ENCODE data around the gene LRRC70.

The LRRC70 gene

GRCh38 chr5:62577488-62577887 is 1.1 kb upstream of the LRRC70 start:
- H3K27ac ChIP-seq (ENCODE audit: low read depth, low read length): no peak overlapping the region
- no peak overlapping the region for H2BK120ac ChIP-seq (ENCODE audit: insufficient read depth, low read length, poor library complexity)
- H2AK5ac ChIP-seq (ENCODE audit: low read length): no peak overlapping the region
- H4K8ac ChIP-seq (ENCODE audit: low read depth, low read length): no peak overlapping the region
- H3K36me3 ChIP-seq (ENCODE audit: control insufficient read depth in 1 of 2, insufficient read depth in 2 of 2, low read length in 2 of 2): peaks cover 0 to 2% of the 10 kb centered on the region in 2 experiments
- H3K4ac ChIP-seq (ENCODE audit: low read depth, low read length): no peak overlapping the region
- WGBS (ENCODE audit: extremely low coverage, insufficient coverage, insufficient read length): no CpG with 5 or more reads among the region's 1 CpG
- H3K27me3 ChIP-seq (ENCODE audit: insufficient read depth, low read length): no peaks in the 10 kb centered on the region
- no peak overlapping the region for H3K9ac ChIP-seq (ENCODE audit: low read length)
- no peak overlapping the region for H2AFZ ChIP-seq (ENCODE audit: insufficient read depth, low read length, poor library complexity)
- no peak overlapping the region for H3K23ac ChIP-seq (ENCODE audit: low read length)
- H4K12ac ChIP-seq (ENCODE audit: low read depth, low read length): no peak overlapping the region
- H2BK12ac ChIP-seq (ENCODE audit: low read length): no peak overlapping the region
- H3K4me1 ChIP-seq (ENCODE audit: control insufficient read depth in 1 of 2, insufficient read depth in 2 of 2, low read length in 2 of 2): no peaks in the 10 kb centered on the region
- H3K9me3 ChIP-seq (ENCODE audit: insufficient read depth, low read depth, low read length): no peaks in the 10 kb centered on the region
- H3K79me2 ChIP-seq (ENCODE audit: control insufficient read depth, insufficient read depth, low read length, poor library complexity): no peaks in the 10 kb centered on the region
- no peak overlapping the region for H3K14ac ChIP-seq (ENCODE audit: low read length)
- no peak overlapping the region for H3K18ac ChIP-seq (ENCODE audit: low read length)
- H2BK5ac ChIP-seq (ENCODE audit: low read depth, low read length, poor library complexity): no peak overlapping the region
- peak; percentile 7 to 74 for DNase-seq
- no peaks in the 10 kb centered on the region for H3K79me1 ChIP-seq (ENCODE audit: low read length)
- no peak overlapping the region for H4K91ac ChIP-seq (ENCODE audit: low read depth, low read length)
- no peak overlapping the region for H3K4me3 ChIP-seq (ENCODE audit: low read depth, low read length)
- no peak overlapping the region for H3K4me2 ChIP-seq (ENCODE audit: low read length)

- no peak overlapping the region for H3K14ac ChIP-seq (ENCODE audit: low read length)
- no peaks in the 10 kb centered on the region for H3K4me1 ChIP-seq (ENCODE audit: control insufficient read depth in 1 of 2, insufficient read depth in 2 of 2, low read length in 2 of 2)
- H4K12ac ChIP-seq (ENCODE audit: low read depth, low read length): no peak overlapping the region
- no peak overlapping the region for H3K4me3 ChIP-seq (ENCODE audit: low read depth, low read length)
- H3K27ac ChIP-seq (ENCODE audit: low read depth, low read length): no peak overlapping the region
- no peak overlapping the region for H2BK5ac ChIP-seq (ENCODE audit: low read depth, low read length, poor library complexity)
- H3K4me2 ChIP-seq (ENCODE audit: low read length): no peak overlapping the region
- H3K79me1 ChIP-seq (ENCODE audit: low read length): no peaks in the 10 kb centered on the region
- H2BK120ac ChIP-seq (ENCODE audit: insufficient read depth, low read length, poor library complexity): no peak overlapping the region
- no peak overlapping the region for H2AFZ ChIP-seq (ENCODE audit: insufficient read depth, low read length, poor library complexity)
- H2AK5ac ChIP-seq (ENCODE audit: low read length): no peak overlapping the region
- H3K9me3 ChIP-seq (ENCODE audit: insufficient read depth, low read depth, low read length): no peaks in the 10 kb centered on the region
- H3K18ac ChIP-seq (ENCODE audit: low read length): no peak overlapping the region
- no peak overlapping the region for H3K9ac ChIP-seq (ENCODE audit: low read length)
- H3K79me2 ChIP-seq (ENCODE audit: control insufficient read depth, insufficient read depth, low read length, poor library complexity): no peaks in the 10 kb centered on the region
- WGBS (ENCODE audit: extremely low coverage, insufficient coverage, insufficient read length): no CpG with 5 or more reads among the region's 5 CpGs
- no peaks in the 10 kb centered on the region for H3K36me3 ChIP-seq (ENCODE audit: control insufficient read depth in 1 of 2, insufficient read depth in 2 of 2, low read length in 2 of 2)
- no peak overlapping the region for H2BK12ac ChIP-seq (ENCODE audit: low read length)
- DNase-seq: no peak
- H4K8ac ChIP-seq (ENCODE audit: low read depth, low read length): no peak overlapping the region
- no peak overlapping the region for H3K23ac ChIP-seq (ENCODE audit: low read length)
- no peak overlapping the region for H4K91ac ChIP-seq (ENCODE audit: low read depth, low read length)
- no peak overlapping the region for H3K4ac ChIP-seq (ENCODE audit: low read depth, low read length)
- H3K27me3 ChIP-seq (ENCODE audit: insufficient read depth, low read length): no peaks in the 10 kb centered on the region
Measured at GRCh38 chr5:62579761-62580160, 1.1 kb downstream of the LRRC70 start.

- no peak overlapping the region for H4K8ac ChIP-seq (ENCODE audit: low read depth, low read length)
- no peak overlapping the region for H3K4me2 ChIP-seq (ENCODE audit: low read length)
- H3K79me2 ChIP-seq (ENCODE audit: control insufficient read depth, insufficient read depth, low read length, poor library complexity): no peaks in the 10 kb centered on the region
- no peaks in the 10 kb centered on the region for H3K36me3 ChIP-seq (ENCODE audit: control insufficient read depth in 1 of 2, insufficient read depth in 2 of 2, low read length in 2 of 2)
- no peak overlapping the region for H3K18ac ChIP-seq (ENCODE audit: low read length)
- no peak overlapping the region for H3K14ac ChIP-seq (ENCODE audit: low read length)
- H3K4ac ChIP-seq (ENCODE audit: low read depth, low read length): no peak overlapping the region
- no peak overlapping the region for H2AFZ ChIP-seq (ENCODE audit: insufficient read depth, low read length, poor library complexity)
- H3K9ac ChIP-seq (ENCODE audit: low read length): no peak overlapping the region
- H3K23ac ChIP-seq (ENCODE audit: low read length): no peak overlapping the region
- no peak overlapping the region for H4K12ac ChIP-seq (ENCODE audit: low read depth, low read length)
- H2BK12ac ChIP-seq (ENCODE audit: low read length): no peak overlapping the region
- H3K4me1 ChIP-seq (ENCODE audit: control insufficient read depth in 1 of 2, insufficient read depth in 2 of 2, low read length in 2 of 2): no peaks in the 10 kb centered on the region
- H3K79me1 ChIP-seq (ENCODE audit: low read length): no peaks in the 10 kb centered on the region
- H3K27me3 ChIP-seq (ENCODE audit: insufficient read depth, low read length): no peaks in the 10 kb centered on the region
- no peak overlapping the region for H4K91ac ChIP-seq (ENCODE audit: low read depth, low read length)
- no peak overlapping the region for H2BK120ac ChIP-seq (ENCODE audit: insufficient read depth, low read length, poor library complexity)
- H2AK5ac ChIP-seq (ENCODE audit: low read length): no peak overlapping the region
- DNase-seq: no peak
- no peak overlapping the region for H3K27ac ChIP-seq (ENCODE audit: low read depth, low read length)
- H2BK5ac ChIP-seq (ENCODE audit: low read depth, low read length, poor library complexity): no peak overlapping the region
- WGBS (ENCODE audit: extremely low coverage, insufficient coverage, insufficient read length): no CpG with 5 or more reads among the region's 8 CpGs
- H3K4me3 ChIP-seq (ENCODE audit: low read depth, low read length): no peak overlapping the region
- H3K9me3 ChIP-seq (ENCODE audit: insufficient read depth, low read depth, low read length): no peaks in the 10 kb centered on the region
Measured at GRCh38 chr5:62581836-62582597, 3.4 kb downstream of the LRRC70 start.

- no peak overlapping the region for H4K12ac ChIP-seq (ENCODE audit: low read depth, low read length)
- no peak overlapping the region for H2AK5ac ChIP-seq (ENCODE audit: low read length)
- no peaks in the 10 kb centered on the region for H3K36me3 ChIP-seq (ENCODE audit: control insufficient read depth in 1 of 2, insufficient read depth in 2 of 2, low read length in 2 of 2)
- H3K23ac ChIP-seq (ENCODE audit: low read length): no peak overlapping the region
- DNase-seq: no peak
- H3K4ac ChIP-seq (ENCODE audit: low read depth, low read length): no peak overlapping the region
- H4K8ac ChIP-seq (ENCODE audit: low read depth, low read length): no peak overlapping the region
- no peaks in the 10 kb centered on the region for H3K9me3 ChIP-seq (ENCODE audit: insufficient read depth, low read depth, low read length)
- no peaks in the 10 kb centered on the region for H3K27me3 ChIP-seq (ENCODE audit: insufficient read depth, low read length)
- no peak overlapping the region for H2BK5ac ChIP-seq (ENCODE audit: low read depth, low read length, poor library complexity)
- WGBS (ENCODE audit: extremely low coverage, insufficient coverage, insufficient read length): no CpG with 5 or more reads among the region's 3 CpGs
- H3K4me3 ChIP-seq (ENCODE audit: low read depth, low read length): no peak overlapping the region
- H3K18ac ChIP-seq (ENCODE audit: low read length): no peak overlapping the region
- H3K27ac ChIP-seq (ENCODE audit: low read depth, low read length): no peak overlapping the region
- no peaks in the 10 kb centered on the region for H3K79me2 ChIP-seq (ENCODE audit: control insufficient read depth, insufficient read depth, low read length, poor library complexity)
- H3K9ac ChIP-seq (ENCODE audit: low read length): no peak overlapping the region
- no peak overlapping the region for H2BK12ac ChIP-seq (ENCODE audit: low read length)
- no peak overlapping the region for H2AFZ ChIP-seq (ENCODE audit: insufficient read depth, low read length, poor library complexity)
- H4K91ac ChIP-seq (ENCODE audit: low read depth, low read length): no peak overlapping the region
- H3K4me2 ChIP-seq (ENCODE audit: low read length): no peak overlapping the region
- H3K4me1 ChIP-seq (ENCODE audit: control insufficient read depth in 1 of 2, insufficient read depth in 2 of 2, low read length in 2 of 2): no peaks in the 10 kb centered on the region
- H2BK120ac ChIP-seq (ENCODE audit: insufficient read depth, low read length, poor library complexity): no peak overlapping the region
- H3K14ac ChIP-seq (ENCODE audit: low read length): no peak overlapping the region
- no peaks in the 10 kb centered on the region for H3K79me1 ChIP-seq (ENCODE audit: low read length)
Measured at GRCh38 chr5:62584391-62584790, 5.8 kb downstream of the LRRC70 start.
